ENCODE data around the gene CEP250.

Gene CEP250

DNA sequence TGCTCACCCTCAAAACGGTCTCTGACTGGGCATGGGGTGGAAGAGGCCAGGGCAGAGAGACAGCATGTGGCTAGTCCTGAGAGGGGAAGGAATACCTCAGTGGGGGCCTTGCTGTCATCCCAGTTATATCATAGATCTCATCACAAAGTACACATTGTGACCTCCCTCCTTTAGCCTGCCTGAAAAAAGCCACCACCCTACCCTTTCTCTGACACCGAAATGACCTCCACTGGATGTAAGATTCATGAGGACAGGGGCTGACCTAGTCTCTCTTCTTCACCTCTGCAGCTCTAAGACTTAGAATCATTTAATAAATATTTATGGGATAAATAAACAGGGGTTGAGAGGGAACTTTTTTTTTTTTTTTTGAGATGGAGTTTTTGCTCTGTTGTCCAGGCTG lies 74.2 kb downstream of the CEP250 start, which contains the start of gene C20orf173:
Gene C20orf173 (minus strand): TSS at position 101 of the 400 bp plus-strand sequence. CDS start 279 bp downstream, outside the sequence.
- H3K79me2 ChIP-seq (ENCODE audit: insufficient read depth, low read depth): no peaks in the 10 kb centered on the region
- TF ChIP-seq, protein P1, sequence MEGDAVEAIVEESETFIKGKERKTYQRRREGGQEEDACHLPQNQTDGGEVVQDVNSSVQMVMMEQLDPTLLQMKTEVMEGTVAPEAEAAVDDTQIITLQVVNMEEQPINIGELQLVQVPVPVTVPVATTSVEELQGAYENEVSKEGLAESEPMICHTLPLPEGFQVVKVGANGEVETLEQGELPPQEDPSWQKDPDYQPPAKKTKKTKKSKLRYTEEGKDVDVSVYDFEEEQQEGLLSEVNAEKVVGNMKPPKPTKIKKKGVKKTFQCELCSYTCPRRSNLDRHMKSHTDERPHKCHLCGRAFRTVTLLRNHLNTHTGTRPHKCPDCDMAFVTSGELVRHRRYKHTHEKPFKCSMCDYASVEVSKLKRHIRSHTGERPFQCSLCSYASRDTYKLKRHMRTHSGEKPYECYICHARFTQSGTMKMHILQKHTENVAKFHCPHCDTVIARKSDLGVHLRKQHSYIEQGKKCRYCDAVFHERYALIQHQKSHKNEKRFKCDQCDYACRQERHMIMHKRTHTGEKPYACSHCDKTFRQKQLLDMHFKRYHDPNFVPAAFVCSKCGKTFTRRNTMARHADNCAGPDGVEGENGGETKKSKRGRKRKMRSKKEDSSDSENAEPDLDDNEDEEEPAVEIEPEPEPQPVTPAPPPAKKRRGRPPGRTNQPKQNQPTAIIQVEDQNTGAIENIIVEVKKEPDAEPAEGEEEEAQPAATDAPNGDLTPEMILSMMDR (conservative IDR thresholded peaks at IDR 0.05; ENCODE audit: low read depth, low read length): no peak
- H3K27ac ChIP-seq: no peak within 1 kb of the TSS
- H3K4me1 ChIP-seq (ENCODE audit: low read depth, poor library complexity, severe bottlenecking): no peaks in the 10 kb centered on the region
- H2AFZ ChIP-seq (ENCODE audit: low read depth): no peak within 1 kb of the TSS
- H3K27me3 ChIP-seq (ENCODE audit: insufficient read depth, low read depth): no peaks in the 10 kb centered on the region
- no peak within 1 kb of the TSS for H3K4me2 ChIP-seq
- H3K4me3 ChIP-seq (IDR thresholded peaks at IDR 0.05; ENCODE audit: insufficient read depth, low read depth, low read length): no peak within 1 kb of the TSS
- no peak within 1 kb of the TSS for H3K9ac ChIP-seq
- H3K36me3 ChIP-seq (ENCODE audit: insufficient read depth): no peaks in the 10 kb centered on the region
- H4K20me1 ChIP-seq (ENCODE audit: insufficient read depth): no peaks in the 10 kb centered on the region

DNA sequence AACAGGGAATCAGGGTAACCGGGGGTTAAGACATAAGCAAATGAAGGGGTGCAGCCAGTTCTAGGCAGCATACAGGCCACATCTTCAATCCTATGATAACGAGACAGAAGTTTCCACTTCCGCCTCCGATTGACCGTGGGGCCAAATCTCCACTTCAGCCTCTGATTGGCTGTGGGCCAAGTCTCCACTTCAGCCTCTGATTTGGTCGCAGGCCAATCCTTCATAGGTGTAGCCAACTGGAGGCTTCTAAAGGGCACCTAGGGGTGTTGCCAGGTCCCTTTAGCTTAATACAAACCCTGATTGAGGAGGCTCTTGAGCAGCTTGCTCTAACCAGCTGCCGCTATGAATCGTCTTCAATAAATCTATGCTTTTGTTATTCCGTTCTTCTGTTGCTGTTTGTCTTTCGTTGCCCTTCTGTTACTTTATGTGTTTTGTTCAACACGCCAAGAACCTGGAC lies 84.4 kb downstream of the CEP250 start:
- TF ChIP-seq, protein P1 (conservative IDR thresholded peaks at IDR 0.05; ENCODE audit: low read depth, low read length): no peak
- Histone ChIP-seq H3K9ac (no peak overlapping the region), H3K27me3 (ENCODE audit: insufficient read depth, low read depth) (no peaks in the 10 kb centered on the region), H3K4me3 (IDR thresholded peaks at IDR 0.05; ENCODE audit: insufficient read depth, low read depth, low read length) (no peak overlapping the region), H4K20me1 (ENCODE audit: insufficient read depth) (no peaks in the 10 kb centered on the region), H2AFZ (ENCODE audit: low read depth) (no peak overlapping the region), H3K27ac (no peak overlapping the region), H3K4me2 (no peak overlapping the region), H3K4me1 (ENCODE audit: low read depth, poor library complexity, severe bottlenecking) (peaks cover 7% of the 10 kb centered on the region), H3K79me2 (ENCODE audit: insufficient read depth, low read depth) (no peaks in the 10 kb centered on the region), H3K36me3 (ENCODE audit: insufficient read depth) (no peaks in the 10 kb centered on the region)

DNA sequence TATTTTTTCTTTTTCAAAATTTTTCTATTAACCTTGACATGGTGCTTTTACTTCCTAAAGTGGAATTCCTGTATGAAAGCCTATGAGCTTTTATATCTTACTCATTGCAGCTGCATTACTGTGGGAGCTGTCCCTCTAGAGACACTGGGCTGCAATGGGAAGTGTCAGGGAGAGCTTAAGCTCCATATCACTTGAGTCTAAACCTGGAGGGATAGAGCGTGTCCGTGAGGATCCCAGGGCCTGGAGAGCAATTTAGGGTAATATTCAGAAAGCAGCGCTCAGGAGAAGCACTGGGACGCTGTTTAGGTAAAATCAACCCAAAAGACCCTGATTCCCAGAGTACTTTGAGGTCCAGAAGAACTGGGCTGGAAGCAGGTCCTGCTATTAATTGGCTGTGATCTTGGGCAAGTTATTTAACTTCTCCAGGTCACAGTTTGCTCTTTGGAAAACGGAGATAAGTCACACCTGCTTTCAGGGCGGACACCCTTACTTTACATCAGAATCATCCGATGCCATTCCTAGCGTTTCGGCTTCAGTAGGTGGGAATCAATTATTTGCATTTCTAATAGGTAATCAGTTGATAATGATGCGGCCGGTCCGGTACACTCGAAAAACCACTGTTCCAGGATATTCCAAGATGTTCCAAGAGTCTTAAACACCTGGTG lies 85.9 kb downstream of the CEP250 start:
- TF ChIP-seq, protein P1 (conservative IDR thresholded peaks at IDR 0.05; ENCODE audit: low read depth, low read length): no peak
- H3K27me3 ChIP-seq (ENCODE audit: insufficient read depth, low read depth): no peaks in the 10 kb centered on the region
- H2AFZ ChIP-seq (ENCODE audit: low read depth): peak overlapping the region; percentile 85
- H3K79me2 ChIP-seq (ENCODE audit: insufficient read depth, low read depth): no peaks in the 10 kb centered on the region
- H3K36me3 ChIP-seq (ENCODE audit: insufficient read depth): no peaks in the 10 kb centered on the region
- peak overlapping the region; percentile 70 for H3K4me2 ChIP-seq
- H3K9ac ChIP-seq: no peak overlapping the region
- no peaks in the 10 kb centered on the region for H4K20me1 ChIP-seq (ENCODE audit: insufficient read depth)
- peaks cover 7% of the 10 kb centered on the region for H3K4me1 ChIP-seq (ENCODE audit: low read depth, poor library complexity, severe bottlenecking)
- H3K4me3 ChIP-seq (IDR thresholded peaks at IDR 0.05; ENCODE audit: insufficient read depth, low read depth, low read length): peak overlapping the region; percentile 45
- no peak overlapping the region for H3K27ac ChIP-seq

DNA sequence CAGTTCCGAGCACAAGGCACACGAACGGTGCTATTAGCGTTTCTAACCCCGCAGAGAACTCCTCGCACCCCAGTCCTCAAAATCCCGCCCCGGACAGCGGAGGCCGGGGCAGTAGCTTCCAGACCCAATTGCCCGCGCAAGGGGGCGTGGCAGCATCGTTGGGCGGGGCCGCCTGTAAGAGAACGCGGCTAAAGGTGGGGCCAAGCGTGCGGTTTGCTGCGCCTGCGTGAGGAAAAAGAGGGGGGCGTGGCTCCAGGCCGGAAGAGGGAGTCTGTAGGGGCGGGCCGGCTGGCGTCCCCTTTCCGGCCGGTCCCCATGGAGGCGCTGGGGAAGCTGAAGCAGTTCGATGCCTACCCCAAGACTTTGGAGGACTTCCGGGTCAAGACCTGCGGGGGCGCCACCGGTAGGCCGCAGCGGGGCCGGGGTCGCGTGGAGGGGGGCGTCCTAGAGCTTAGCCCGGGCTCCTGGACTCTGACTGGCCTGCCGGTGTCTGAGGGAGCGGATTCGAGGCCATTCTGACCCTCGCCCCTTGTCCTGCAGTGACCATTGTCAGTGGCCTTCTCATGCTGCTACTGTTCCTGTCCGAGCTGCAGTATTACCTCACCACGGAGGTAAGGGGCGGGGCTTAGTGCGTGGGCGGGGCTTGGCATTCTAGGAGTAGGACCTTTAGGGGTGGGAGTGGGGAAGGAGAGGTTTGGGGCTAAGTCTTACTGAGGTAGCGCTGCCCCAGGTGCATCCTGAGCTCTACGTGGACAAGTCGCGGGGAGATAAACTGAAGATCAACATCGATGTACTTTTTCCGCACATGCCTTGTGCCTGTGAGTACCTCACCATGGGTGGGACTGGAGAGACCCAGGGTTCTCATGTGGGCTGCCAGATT lies 86.6 kb downstream of the CEP250 start, which contains the start of gene ERGIC3:
Gene ERGIC3 (plus strand): TSS at position 296 of the 880 bp plus-strand sequence. CDS start 20 bp downstream, at position 316.
- no peaks in the 10 kb centered on the region for H3K27me3 ChIP-seq (ENCODE audit: insufficient read depth, low read depth)
- peak within 1 kb of the TSS; percentile 45 for H3K4me3 ChIP-seq (IDR thresholded peaks at IDR 0.05; ENCODE audit: insufficient read depth, low read depth, low read length)
- H3K36me3 ChIP-seq (ENCODE audit: insufficient read depth): no peaks in the 10 kb centered on the region
- peak within 1 kb of the TSS; percentile 72; the same call in 1 of the 2 replicates for H3K9ac ChIP-seq
- no peaks in the 10 kb centered on the region for H4K20me1 ChIP-seq (ENCODE audit: insufficient read depth)
- H3K79me2 ChIP-seq (ENCODE audit: insufficient read depth, low read depth): no peaks in the 10 kb centered on the region
- TF ChIP-seq, protein P1 (conservative IDR thresholded peaks at IDR 0.05; ENCODE audit: low read depth, low read length): no peak
- H2AFZ ChIP-seq (ENCODE audit: low read depth): peak within 1 kb of the TSS; percentile 85
- H3K4me2 ChIP-seq: peak within 1 kb of the TSS; percentile 70
- peak within 1 kb of the TSS; percentile 39; the same call in 1 of the 2 replicates for H3K27ac ChIP-seq
- peaks cover 7% of the 10 kb centered on the region for H3K4me1 ChIP-seq (ENCODE audit: low read depth, poor library complexity, severe bottlenecking)
